RPMI8226 (cell line): ENCODE data around the gene SPIN4.
"Not testable (repeated sequence)": the region's sequence is repeated elsewhere in the genome, so short reads cannot be mapped to it uniquely, and the experiment has no call there.

Experiments
- DNase-seq: peaks from one replicate; pipeline ENCODE4 v3.0.0-alpha.2; 2015

Gene SPIN4

DNA sequence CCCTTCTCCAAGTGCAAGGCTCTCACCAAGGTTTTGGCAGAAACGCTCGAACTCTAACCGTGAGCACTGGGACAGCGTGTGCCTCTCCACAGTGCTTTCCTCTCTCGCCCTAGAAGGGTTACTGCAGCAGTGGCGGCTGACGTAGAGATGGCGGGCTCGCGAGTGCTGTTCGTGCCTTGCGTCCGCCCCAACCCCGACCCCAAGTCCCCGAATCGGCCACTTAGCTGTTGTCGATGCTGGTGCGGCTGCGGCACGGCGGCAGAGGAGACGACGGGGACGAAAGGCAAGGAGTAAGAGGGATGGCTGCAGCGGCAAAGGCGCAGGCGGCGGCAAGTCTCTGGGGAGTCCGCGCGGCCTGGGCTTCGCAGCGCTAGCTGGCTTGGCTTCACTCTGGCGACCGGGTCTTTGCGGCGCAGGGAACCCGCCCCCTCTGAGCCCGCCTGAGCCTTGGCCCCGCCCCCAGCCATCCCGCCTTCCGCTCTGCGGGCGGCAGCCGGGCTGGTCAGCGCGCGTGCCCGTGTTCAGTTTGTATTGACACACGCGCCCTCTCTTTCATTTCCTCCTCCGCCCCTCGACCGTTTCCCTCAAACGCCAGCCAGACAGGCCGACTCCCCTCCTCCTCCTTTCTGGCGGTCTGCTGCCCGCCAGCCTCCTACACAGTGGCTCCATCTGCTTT, at the start of gene SPIN4:
Gene SPIN4, minus strand, starts transcription at position 392 of the 676 bp plus-strand sequence. CDS start 513 bp downstream, outside the sequence.
- peak; percentile 89 for DNase-seq

DNA sequence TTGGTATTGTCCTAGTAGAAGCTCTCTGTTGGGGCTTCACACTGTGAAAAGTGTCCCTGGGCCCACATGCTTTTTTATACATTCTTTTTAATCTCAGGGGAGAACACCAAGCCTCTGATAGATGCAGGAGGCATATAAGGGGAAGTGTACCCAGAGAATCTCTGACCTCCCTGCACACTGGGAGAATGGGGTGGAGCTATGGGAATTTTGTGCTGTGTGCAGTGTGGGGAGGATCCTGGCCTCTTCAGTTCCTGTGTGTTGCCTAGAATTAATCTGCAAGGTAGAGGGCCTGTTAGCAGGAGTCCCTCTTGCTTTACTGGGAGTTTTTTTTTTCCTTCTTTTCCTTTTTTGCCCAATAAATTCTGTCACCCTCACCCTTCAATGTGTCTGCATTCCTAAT, 49.2 kb upstream of the SPIN4 start:
- DNase-seq, result no peak

DNA sequence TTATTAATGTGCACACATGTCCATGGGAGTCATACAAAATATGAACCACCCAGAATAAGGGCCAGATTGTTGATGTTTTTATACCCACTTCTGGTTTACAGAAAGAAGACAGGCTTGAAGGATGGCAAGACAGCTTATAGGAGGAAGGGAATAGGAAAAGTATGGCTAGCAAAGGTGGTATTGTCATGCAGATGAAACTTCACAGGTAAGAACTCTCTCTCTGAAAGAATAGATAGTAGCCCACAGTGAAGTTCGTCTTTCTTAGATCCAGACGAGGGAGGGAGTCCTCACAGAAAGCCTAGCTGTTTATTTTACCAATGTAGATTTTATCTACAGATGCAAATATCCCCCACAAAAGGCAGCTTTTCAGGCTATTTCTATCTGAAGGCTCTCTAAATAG, 43.7 kb upstream of the SPIN4 start:
- DNase-seq, result no peak

DNA sequence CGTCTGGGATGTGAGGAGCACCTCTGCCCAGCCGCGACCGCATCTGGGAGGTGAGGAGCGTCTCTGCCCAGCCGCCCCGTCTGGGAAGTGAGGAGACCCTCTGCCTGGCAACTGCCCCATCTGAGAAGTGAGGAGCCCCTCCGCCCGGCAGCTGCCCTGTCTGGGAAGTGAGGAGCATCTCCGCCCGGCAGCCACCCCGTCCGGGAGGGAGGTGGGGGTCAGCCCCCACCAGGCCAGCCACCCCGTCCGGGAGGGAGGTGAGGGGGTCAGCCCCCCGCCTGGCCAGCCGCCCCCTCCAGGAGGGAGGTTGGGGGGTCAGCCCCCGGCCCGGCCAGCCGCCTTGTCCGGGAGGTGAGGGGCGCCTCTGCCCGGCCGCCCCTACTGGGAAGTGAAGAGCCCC, 42.0 kb upstream of the SPIN4 start:
- DNase-seq, result not testable (repeated sequence)

DNA sequence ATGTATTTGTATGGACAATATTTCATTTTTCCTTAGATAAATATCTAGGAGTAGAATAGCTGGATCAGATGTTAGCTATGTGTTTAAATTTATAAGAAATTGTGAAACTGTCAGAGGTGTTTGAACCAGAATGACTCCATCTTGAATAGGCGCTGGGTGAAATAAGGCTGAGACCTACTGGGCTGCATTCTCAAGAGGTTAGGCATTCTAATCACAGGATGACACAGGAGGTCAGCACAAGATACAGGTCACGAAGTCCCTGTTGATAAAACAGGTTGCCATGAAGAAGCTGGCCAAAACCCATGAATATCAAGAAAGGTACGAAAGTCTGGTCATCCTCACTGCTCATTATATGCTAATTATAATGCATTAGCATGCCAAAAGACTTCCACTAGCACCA, 36.3 kb upstream of the SPIN4 start:
- DNase-seq, result no peak

DNA sequence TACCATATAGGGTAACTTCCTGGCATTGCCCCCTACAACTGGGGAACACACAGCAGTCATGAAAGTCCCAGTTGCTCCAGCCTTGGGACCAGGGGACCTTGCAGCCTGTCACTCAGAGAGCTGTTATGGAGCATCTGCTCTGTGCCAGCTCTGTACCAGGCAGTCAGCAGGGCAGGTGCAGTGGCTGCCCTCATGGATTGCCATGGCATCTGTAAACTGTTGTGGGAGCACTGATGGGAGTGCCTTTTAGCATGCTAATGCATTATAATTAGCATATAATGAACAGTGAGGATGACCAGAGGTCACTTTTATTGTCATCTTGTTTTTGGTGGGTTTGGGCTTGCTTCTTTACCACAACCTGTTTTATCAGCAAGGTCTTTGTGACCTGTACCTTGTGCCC, 33.1 kb upstream of the SPIN4 start:
- DNase-seq, result not testable (repeated sequence)

DNA sequence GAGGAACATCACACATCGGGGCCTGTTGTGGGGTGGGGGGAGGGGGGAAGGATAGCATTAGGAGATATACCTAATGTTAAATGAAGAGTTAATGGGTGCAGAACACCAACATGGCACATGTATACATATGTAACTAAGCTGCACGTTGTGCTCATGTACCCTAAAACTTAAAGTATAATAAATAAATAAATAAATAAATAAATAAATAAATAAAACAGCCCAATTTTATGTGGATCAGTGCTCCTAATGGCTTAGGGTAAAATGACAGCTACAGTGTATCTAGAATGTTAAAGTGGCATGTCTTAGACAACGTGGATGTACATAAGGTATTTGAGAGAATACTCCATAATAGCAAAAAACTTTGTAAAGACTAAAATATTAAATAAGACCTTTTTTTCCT, 21.9 kb upstream of the SPIN4 start:
- not testable (repeated sequence) for DNase-seq

DNA sequence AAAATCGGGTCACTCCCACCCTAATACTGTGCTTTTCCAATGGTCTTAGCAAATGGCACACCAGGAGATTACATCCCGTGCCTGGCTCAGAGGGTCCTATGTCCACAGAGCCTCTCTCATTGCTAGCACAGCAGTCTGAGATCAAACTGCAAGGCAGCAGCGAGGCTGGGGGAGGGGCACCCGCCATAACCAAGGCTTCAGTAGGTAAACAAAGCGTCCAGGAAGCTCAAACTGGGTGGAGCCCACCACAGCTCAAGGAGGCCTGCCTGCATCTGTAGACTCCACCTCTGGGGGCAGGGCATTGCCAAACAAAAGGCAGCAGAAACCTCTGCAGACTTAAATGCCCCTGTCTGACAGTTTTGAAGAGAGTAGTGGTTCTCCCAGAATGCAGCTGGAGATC, 16.6 kb upstream of the SPIN4 start:
- DNase-seq, result not testable (repeated sequence)

DNA sequence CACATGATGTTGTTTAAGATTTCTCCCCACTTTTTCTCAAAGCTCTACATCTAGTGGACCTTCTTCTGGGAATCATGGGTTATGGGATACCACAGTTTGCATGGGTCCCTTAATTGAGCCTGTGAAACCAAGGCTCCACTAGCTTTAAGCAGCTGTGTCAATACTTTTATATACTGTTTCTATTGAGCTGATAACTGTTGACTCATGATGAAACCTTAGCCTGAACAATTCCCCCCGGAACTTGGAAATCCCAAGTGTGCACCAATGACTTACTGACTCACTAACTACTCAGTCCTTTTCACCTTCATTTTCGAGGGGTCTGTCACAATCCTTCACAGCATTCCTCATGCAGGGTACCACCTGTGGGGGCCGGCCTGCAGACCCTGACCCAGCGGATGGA, 12.7 kb upstream of the SPIN4 start:
- DNase-seq, result no peak

DNA sequence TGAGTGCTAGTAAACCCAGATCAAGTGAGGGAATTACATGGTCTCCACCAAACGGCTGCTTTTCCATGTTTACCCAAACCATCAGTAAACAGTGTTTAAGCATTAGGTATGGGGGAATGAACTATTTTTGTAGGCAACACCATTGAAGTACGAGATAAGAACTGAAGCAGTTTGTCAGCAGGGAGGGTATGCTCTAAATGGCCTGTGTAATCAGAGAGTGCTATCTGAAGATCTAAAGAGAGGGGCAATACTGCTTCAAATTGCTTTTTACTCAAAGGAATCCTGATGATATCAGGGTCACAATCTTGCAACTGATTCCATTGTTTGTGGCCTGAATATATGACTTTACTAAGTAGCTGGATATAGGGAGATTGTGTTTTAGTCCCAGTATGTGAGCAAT, 10.4 kb upstream of the SPIN4 start:
- no peak for DNase-seq

DNA sequence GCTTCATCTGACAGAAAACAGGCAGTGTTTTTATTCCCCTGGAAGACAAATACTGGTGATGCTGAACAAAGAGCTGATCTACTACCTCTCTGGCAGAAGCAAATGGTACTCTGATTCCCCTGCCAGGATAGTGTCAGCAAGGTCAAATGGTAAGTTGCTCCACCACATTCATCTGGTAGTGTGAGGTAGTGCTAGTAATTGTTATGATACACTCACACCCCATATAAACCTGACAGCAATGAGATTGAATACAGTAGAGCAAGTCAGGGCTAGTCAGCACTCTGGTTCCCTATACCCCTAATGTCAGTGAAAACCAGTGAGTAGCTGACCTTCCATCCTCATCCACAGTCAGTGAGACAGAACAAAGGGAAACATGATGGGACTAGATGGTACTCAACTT, 3.4 kb upstream of the SPIN4 start:
- no peak for DNase-seq

DNA sequence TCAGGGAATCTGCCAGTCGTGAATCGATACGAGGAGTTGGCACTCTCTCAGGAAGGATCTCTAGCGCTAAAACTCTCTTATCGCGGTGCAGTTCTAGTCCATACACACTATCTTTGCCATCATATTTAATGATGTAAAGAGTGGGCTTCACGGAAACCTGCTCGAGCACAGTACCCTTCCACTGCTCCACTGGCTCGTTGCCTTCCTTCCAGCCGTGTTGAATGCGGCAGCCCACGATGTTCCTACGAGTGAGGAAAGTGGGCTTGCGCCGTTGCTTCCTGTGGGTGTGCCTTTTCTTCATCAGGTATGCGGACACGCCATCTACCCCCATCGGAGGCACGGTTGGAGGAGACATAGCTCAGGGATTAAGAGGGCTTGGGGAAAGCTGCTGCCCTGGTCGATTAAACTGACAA, 661 bp downstream of the SPIN4 start:
- peak; percentile 26 for DNase-seq

DNA sequence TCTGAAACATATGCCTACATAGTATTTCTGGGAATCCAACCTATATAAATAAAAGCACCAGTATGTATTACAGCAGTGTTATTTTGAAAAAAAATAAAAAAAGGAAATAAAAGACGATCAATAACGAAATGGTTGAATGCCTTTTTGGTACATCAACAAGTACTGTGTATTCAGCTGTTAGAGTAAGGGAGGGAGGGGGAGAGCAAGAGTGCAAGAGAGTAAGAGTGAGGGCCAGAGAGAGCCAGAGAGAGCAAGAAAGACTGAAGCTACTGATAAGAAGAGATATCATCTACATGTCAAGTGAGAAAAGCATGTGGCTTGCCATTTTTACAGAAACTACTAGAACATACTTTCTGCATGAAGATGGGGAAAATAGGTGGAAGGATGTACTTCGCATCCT, 1.8 kb downstream of the SPIN4 start:
- DNase-seq, result no peak

DNA sequence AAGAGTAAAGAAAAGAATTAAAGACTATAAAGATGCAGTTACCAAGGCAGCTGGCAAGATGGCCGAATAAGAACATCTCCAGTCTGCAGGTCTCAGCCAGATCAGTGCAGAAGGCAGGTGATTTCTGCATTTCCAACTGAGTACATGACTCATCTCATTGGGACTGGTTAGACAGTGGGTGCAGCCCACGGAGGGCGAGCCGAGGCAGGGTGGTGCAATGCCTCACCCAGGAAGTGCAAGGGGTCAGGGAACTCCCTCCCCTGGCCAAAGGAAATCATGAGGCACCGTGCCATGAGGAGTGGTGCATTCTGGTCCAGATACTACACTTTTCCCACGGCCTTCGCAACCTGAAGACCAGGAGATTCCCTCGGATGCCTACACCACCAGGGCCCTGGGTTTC, 20.5 kb downstream of the SPIN4 start:
- DNase-seq, result peak; percentile 1

DNA sequence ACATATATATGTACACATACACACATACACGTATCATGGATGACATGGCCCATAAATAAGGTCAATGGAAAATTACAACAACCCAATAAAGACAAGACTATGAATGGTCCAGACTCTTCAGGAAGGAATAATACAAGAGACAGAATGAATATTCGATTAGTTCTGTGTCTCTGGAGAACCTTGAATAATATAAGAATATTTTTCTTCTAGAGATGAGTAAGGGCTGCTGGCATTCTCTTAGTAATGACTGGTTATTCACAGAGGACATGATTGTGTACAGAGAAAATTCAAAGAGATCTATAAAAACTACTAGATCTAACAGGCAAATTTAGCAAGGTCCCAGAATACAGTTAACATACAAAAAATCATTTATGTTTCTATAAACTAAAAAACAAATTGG, 23.3 kb downstream of the SPIN4 start:
- no peak for DNase-seq

DNA sequence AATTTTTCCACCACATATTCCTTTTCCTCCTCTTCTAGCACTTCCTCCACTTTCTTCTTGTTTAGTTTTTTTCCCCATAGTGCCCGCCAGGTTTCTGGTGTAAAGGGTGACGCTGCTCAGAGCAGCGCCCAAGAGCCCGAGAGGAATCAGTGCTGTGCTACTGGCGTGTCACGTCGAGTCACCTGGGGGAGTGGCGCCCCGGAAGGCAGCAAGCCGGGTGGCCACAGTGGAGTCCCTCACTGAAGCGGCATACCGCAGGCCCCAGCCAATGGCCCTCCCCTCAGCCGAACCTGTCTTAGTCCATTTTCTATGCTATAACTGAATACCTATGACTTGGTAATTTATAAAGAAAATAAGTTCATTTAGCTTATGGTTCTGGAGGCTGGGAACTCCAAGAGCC, 51.5 kb downstream of the SPIN4 start:
- DNase-seq, result no peak
